ENCODE data around the gene HDAC7. TPM values are rescaled to one million over a fixed set of nuclear protein-coding genes. Genes with fewer than 3 reads are reported as not detected.

HDAC7 gene
- total and polyA plus RNA-seq, 2 experiments from 2014 or later, result 41.3 to 60.1 TPM

GRCh38 chr12:47867495-47867941 is 47.8 kb upstream of the HDAC7 start:
- no peak overlapping the region for H3K4me3 ChIP-seq
- Mint-ChIP-seq H3K27ac (no peak overlapping the region), H3K27me3 (ENCODE audit: insufficient read depth, low read depth, poor library complexity) (peaks cover 4% of the 10 kb centered on the region), H3K36me3 (ENCODE audit: low read depth) (no peaks in the 10 kb centered on the region), H3K9me3 (no peaks in the 10 kb centered on the region; the same call in 2 of the 3 replicates), H3K4me1 (no peaks in the 10 kb centered on the region), H3K4me3 (no peak overlapping the region)
- H4K20me1 ChIP-seq (replicated peaks; ENCODE audit: insufficient read depth), result no peaks in the 10 kb centered on the region; the same call in 1 of the 2 replicates
- no peaks in the 10 kb centered on the region for H3K36me3 ChIP-seq (ENCODE audit: insufficient read depth)
- DNase-seq (ENCODE audit: low spot score), result no peak
- no peak overlapping the region for H3K27ac ChIP-seq (ENCODE audit: low read depth)
- no peak for TF ChIP-seq ZNF331 (CRISPR knock-in tag; IDR thresholded peaks at IDR 0.05; ENCODE audit: low read depth)
- TF ChIP-seq, protein P1, sequence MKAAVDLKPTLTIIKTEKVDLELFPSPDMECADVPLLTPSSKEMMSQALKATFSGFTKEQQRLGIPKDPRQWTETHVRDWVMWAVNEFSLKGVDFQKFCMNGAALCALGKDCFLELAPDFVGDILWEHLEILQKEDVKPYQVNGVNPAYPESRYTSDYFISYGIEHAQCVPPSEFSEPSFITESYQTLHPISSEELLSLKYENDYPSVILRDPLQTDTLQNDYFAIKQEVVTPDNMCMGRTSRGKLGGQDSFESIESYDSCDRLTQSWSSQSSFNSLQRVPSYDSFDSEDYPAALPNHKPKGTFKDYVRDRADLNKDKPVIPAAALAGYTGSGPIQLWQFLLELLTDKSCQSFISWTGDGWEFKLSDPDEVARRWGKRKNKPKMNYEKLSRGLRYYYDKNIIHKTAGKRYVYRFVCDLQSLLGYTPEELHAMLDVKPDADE (IDR thresholded peaks at IDR 0.05), result no peak
- no peak for TF ChIP-seq EZH2phosphoT487 (IDR thresholded peaks at IDR 0.05; ENCODE audit: unreplicated experiment)
- TF ChIP-seq JUNB (IDR thresholded peaks at IDR 0.05; ENCODE audit: unreplicated experiment), result no peak
- no peak for TF ChIP-seq EZH2 (IDR thresholded peaks at IDR 0.05; ENCODE audit: low read depth, unreplicated experiment)
- TF ChIP-seq STAT1 (IDR thresholded peaks at IDR 0.05; ENCODE audit: unreplicated experiment), result no peak
- no peak for TF ChIP-seq POLR2AphosphoS5 (IDR thresholded peaks at IDR 0.05; ENCODE audit: low read depth)
- no peak for TF ChIP-seq NANOG (IDR thresholded peaks at IDR 0.05; ENCODE audit: borderline replicate concordance)
- no peak for TF ChIP-seq CREB1 (CRISPR knock-in tag; IDR thresholded peaks at IDR 0.05; ENCODE audit: low read depth)
- TF ChIP-seq, protein P2, sequence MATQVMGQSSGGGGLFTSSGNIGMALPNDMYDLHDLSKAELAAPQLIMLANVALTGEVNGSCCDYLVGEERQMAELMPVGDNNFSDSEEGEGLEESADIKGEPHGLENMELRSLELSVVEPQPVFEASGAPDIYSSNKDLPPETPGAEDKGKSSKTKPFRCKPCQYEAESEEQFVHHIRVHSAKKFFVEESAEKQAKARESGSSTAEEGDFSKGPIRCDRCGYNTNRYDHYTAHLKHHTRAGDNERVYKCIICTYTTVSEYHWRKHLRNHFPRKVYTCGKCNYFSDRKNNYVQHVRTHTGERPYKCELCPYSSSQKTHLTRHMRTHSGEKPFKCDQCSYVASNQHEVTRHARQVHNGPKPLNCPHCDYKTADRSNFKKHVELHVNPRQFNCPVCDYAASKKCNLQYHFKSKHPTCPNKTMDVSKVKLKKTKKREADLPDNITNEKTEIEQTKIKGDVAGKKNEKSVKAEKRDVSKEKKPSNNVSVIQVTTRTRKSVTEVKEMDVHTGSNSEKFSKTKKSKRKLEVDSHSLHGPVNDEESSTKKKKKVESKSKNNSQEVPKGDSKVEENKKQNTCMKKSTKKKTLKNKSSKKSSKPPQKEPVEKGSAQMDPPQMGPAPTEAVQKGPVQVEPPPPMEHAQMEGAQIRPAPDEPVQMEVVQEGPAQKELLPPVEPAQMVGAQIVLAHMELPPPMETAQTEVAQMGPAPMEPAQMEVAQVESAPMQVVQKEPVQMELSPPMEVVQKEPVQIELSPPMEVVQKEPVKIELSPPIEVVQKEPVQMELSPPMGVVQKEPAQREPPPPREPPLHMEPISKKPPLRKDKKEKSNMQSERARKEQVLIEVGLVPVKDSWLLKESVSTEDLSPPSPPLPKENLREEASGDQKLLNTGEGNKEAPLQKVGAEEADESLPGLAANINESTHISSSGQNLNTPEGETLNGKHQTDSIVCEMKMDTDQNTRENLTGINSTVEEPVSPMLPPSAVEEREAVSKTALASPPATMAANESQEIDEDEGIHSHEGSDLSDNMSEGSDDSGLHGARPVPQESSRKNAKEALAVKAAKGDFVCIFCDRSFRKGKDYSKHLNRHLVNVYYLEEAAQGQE (IDR thresholded peaks at IDR 0.05; ENCODE audit: unreplicated experiment), result no peak
- TF ChIP-seq ZNF114 (CRISPR knock-in tag; IDR thresholded peaks at IDR 0.05), result no peak
- TF ChIP-seq, protein P3, sequence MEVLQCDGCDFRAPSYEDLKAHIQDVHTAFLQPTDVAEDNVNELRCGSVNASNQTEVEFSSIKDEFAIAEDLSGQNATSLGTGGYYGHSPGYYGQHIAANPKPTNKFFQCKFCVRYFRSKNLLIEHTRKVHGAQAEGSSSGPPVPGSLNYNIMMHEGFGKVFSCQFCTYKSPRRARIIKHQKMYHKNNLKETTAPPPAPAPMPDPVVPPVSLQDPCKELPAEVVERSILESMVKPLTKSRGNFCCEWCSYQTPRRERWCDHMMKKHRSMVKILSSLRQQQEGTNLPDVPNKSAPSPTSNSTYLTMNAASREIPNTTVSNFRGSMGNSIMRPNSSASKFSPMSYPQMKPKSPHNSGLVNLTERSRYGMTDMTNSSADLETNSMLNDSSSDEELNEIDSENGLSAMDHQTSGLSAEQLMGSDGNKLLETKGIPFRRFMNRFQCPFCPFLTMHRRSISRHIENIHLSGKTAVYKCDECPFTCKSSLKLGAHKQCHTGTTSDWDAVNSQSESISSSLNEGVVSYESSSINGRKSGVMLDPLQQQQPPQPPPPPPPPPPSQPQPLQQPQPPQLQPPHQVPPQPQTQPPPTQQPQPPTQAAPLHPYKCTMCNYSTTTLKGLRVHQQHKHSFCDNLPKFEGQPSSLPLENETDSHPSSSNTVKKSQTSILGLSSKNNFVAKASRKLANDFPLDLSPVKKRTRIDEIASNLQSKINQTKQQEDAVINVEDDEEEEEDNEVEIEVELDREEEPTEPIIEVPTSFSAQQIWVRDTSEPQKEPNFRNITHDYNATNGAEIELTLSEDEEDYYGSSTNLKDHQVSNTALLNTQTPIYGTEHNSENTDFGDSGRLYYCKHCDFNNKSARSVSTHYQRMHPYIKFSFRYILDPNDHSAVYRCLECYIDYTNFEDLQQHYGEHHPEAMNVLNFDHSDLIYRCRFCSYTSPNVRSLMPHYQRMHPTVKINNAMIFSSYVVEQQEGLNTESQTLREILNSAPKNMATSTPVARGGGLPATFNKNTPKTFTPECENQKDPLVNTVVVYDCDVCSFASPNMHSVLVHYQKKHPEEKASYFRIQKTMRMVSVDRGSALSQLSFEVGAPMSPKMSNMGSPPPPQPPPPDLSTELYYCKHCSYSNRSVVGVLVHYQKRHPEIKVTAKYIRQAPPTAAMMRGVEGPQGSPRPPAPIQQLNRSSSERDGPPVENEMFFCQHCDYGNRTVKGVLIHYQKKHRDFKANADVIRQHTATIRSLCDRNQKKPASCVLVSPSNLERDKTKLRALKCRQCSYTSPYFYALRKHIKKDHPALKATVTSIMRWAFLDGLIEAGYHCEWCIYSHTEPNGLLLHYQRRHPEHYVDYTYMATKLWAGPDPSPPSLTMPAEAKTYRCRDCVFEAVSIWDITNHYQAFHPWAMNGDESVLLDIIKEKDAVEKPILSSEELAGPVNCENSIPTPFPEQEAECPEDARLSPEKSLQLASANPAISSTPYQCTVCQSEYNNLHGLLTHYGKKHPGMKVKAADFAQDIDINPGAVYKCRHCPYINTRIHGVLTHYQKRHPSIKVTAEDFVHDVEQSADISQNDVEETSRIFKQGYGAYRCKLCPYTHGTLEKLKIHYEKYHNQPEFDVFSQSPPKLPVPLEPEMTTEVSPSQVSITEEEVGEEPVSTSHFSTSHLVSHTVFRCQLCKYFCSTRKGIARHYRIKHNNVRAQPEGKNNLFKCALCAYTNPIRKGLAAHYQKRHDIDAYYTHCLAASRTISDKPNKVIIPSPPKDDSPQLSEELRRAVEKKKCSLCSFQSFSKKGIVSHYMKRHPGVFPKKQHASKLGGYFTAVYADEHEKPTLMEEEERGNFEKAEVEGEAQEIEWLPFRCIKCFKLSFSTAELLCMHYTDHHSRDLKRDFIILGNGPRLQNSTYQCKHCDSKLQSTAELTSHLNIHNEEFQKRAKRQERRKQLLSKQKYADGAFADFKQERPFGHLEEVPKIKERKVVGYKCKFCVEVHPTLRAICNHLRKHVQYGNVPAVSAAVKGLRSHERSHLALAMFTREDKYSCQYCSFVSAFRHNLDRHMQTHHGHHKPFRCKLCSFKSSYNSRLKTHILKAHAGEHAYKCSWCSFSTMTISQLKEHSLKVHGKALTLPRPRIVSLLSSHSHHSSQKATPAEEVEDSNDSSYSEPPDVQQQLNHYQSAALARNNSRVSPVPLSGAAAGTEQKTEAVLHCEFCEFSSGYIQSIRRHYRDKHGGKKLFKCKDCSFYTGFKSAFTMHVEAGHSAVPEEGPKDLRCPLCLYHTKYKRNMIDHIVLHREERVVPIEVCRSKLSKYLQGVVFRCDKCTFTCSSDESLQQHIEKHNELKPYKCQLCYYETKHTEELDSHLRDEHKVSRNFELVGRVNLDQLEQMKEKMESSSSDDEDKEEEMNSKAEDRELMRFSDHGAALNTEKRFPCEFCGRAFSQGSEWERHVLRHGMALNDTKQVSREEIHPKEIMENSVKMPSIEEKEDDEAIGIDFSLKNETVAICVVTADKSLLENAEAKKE (CRISPR knock-in tag; IDR thresholded peaks at IDR 0.05), result no peak
- TF ChIP-seq, protein P4, sequence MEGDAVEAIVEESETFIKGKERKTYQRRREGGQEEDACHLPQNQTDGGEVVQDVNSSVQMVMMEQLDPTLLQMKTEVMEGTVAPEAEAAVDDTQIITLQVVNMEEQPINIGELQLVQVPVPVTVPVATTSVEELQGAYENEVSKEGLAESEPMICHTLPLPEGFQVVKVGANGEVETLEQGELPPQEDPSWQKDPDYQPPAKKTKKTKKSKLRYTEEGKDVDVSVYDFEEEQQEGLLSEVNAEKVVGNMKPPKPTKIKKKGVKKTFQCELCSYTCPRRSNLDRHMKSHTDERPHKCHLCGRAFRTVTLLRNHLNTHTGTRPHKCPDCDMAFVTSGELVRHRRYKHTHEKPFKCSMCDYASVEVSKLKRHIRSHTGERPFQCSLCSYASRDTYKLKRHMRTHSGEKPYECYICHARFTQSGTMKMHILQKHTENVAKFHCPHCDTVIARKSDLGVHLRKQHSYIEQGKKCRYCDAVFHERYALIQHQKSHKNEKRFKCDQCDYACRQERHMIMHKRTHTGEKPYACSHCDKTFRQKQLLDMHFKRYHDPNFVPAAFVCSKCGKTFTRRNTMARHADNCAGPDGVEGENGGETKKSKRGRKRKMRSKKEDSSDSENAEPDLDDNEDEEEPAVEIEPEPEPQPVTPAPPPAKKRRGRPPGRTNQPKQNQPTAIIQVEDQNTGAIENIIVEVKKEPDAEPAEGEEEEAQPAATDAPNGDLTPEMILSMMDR (conservative IDR thresholded peaks at IDR 0.05; ENCODE audit: low read depth in 2 of 2), result no peak
- H3K4me2 ChIP-seq, result no peak overlapping the region
- H3K79me2 ChIP-seq (replicated peaks; ENCODE audit: insufficient read depth), result no peaks in the 10 kb centered on the region
- no peak overlapping the region for H2AFZ ChIP-seq
- no peak for ATAC-seq
- H3K27me3 ChIP-seq (ENCODE audit: insufficient read depth), result no peaks in the 10 kb centered on the region
- no peaks in the 10 kb centered on the region for H3F3A ChIP-seq (replicated peaks; ENCODE audit: low read depth)
- no peaks in the 10 kb centered on the region for H3K4me1 ChIP-seq (ENCODE audit: insufficient read depth)
- H3K9me2 ChIP-seq (ENCODE audit: insufficient read depth), result 0 out of 2 replicates have a peak, but pooled peaks cover 3% of the 10 kb centered on the region

Data from GM23338 (cell line).